Vagina (tissue), 2 donors: Measurements from ENCODE around the gene ADARB2.

Source experiments
- POLR2A ChIP-seq, 2 donors: fragments of 450-650 bp; IDR thresholded peaks; one replicate each; pipeline ENCODE4 v1.6.1; 2017; ENCODE audit warnings: antibody characterized with exemption in 2 of 2, mild to moderate bottlenecking in 2 of 2, moderate library complexity in 2 of 2
- TF ChIP-seq, protein P1 (sequence below), 3 experiments: fragments of 450-650 bp in 2 of 3; fragments of 200-600 bp in 1 of 3; sonication (generic) in 1 of 3; IDR thresholded peaks; one replicate each; pipeline ENCODE4 v1.5.1; 2017 to 2019; ENCODE audit warnings: antibody characterized with exemption in 3 of 3, mild to moderate bottlenecking in 2 of 3, moderate library complexity in 2 of 3

DNA sequence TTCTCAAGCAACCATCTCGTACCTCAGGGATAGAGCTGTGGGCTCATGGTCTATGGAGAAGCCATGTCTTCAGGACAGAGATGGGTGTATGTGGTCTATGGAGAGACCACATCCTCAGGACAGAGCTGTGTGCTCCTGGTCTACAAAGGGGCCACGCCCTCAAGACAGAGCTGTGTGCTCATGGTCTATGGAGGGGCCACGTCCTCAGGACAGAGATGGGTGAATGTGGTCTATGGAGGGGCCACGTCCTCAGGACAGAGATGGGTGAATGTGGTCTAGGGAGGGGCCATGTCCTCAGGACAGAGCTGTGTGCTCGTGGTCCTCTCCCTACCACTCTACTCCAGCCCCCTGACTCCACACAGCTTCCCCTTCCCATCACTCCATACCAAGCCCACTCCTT lies 563.3 kb downstream of the ADARB2 start:
- TF ChIP-seq, protein P1, sequence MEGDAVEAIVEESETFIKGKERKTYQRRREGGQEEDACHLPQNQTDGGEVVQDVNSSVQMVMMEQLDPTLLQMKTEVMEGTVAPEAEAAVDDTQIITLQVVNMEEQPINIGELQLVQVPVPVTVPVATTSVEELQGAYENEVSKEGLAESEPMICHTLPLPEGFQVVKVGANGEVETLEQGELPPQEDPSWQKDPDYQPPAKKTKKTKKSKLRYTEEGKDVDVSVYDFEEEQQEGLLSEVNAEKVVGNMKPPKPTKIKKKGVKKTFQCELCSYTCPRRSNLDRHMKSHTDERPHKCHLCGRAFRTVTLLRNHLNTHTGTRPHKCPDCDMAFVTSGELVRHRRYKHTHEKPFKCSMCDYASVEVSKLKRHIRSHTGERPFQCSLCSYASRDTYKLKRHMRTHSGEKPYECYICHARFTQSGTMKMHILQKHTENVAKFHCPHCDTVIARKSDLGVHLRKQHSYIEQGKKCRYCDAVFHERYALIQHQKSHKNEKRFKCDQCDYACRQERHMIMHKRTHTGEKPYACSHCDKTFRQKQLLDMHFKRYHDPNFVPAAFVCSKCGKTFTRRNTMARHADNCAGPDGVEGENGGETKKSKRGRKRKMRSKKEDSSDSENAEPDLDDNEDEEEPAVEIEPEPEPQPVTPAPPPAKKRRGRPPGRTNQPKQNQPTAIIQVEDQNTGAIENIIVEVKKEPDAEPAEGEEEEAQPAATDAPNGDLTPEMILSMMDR (IDR thresholded peaks at IDR 0.05) = no peak
- TF ChIP-seq POLR2A (IDR thresholded peaks at IDR 0.05) = no peak
